HG03469 (cell line): ENCODE data around the gene GRWD1.
"Not testable (repeated sequence)": the region's sequence is repeated elsewhere in the genome, so short reads cannot be mapped to it uniquely, and the experiment has no call there.

Experiments used
- ATAC-seq: cut with Tn5 transposase; IDR thresholded peaks from one replicate; pipeline ENCODE4 v1.9.1; 2021; ENCODE audit warnings: mild to moderate bottlenecking, moderate library complexity, moderate number of reproducible peaks; ENCODE audit not compliant: unreplicated experiment

Gene GRWD1

GRCh38 chr19:48477698-48478338 is 32.0 kb downstream of the GRWD1 start:
- ATAC-seq: no peak

DNA sequence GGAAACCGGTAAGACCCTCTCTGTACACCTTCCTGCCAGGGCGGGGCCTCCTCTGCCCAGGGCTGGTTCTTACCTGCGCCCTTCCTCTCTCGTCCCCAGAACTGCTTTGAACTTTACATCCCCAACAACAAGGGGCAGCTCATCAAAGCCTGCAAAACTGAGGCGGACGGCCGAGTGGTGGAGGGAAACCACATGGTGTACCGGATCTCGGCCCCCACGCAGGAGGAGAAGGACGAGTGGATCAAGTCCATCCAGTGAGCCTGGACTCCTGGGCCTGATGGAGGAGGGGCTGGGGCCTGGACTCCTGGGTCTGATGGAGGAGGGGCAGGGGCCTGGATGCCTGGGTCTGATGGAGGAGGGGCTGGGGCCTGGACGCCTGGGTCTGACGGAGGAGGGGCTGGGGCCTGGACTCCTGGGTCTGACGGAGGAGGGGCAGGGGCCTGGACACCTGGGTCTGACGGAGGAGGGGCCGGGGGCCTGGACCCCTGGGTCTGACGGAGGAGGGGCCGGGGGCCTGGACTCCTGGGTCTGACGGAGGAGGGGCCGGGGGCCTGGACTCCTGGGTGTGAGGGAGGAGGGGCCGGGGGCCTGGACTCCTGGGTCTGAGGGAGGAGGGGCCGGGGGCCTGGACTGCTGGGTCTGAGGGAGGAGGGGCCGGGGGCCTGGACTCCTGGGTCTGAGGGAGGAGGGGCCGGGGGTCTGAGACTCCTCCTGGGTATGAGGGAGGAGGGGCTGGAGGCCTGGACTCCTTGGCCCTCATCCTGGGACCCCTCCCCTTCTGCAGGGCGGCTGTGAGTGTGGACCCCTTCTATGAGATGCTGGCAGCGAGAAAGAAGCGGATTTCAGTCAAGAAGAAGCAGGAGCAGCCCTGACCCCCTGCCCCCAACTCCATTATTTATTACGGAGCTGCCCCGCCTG is 32.8 kb downstream of the GRWD1 start:
- no peak for ATAC-seq

DNA sequence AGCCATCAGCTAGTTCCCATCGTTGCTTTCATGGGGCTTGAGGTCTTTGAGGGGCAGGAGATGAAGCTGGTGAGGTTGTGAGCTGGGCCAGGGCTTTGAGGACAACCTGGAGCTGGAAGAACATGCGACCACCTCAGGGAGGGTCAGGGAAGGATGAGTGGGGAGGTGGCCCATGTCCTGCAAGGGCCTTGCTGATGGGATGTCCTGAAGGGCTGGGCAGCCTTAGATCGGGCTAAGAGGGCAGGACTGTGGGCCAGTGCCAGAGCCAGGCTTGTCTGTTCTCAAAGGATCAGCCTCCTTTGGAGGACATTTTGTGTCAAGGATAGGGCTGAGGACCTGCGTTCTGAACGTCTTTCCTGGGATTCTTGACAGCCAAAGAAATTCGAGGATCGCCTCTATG is 33.9 kb downstream of the GRWD1 start:
- no peak for ATAC-seq

- ATAC-seq: no peak
These were observed 34.4 kb downstream of the GRWD1 start for GRCh38 chr19:48480183-48480557.

GRCh38 chr19:48480558-48481500 is 35.0 kb downstream of the GRWD1 start:
- no peak for ATAC-seq

DNA sequence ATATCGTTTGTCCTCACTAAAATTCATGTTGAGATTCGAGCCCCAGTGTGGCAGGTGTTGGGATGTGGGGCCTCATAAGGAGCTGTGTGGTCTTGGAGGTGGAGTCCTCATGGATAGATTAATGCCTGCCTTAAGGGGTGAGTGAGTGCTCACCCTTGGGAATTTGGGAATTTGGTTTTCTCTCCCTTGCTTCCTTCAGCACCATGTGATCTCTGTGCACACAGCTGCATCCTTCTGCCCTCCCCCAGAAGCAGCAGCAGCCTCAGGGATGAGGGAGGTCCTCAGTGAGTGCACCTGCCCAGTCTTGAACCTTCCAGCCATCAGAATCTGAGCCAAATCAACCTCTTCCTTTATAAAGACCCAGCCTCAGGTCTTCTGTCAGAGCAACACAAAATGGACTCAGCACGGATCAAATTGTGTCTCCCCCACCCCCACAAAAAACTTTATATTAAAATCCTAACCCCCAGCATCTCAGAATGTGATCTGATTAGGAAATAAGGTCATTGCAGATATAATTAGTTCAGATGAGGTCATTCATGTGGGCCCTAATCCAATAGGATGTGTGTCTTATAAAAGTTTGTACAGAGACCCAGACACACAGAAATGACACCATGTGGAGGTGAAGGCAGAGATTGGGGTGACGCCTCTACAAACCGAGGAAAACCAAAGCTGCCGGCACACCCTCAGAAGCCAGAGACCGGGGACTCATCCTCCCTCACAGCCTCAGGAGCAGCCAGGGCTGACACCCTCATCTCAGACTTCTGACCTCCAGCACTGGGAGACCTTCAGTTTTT is 36.3 kb downstream of the GRWD1 start:
- ATAC-seq: no peak

DNA sequence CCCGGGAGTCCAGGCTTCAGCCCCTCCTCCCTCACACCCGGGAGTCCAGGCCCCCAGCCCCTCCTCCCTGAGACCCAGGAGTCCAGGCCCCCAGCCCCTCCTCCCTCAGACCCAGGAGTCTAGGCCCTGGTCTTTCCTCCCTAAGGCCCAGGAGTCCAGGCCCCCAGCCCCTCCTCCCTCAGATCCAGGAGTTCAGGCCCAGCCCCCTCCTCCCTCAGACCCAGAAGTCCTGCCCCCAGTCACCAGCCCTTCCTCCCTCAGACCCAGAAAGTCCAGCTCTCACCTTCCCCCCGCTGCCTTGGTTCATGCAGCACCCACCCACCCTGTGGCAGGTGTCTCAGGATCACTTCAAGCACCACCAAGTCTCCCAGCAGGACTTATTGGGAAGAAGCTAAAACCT is 37.5 kb downstream of the GRWD1 start:
- no peak for ATAC-seq

DNA sequence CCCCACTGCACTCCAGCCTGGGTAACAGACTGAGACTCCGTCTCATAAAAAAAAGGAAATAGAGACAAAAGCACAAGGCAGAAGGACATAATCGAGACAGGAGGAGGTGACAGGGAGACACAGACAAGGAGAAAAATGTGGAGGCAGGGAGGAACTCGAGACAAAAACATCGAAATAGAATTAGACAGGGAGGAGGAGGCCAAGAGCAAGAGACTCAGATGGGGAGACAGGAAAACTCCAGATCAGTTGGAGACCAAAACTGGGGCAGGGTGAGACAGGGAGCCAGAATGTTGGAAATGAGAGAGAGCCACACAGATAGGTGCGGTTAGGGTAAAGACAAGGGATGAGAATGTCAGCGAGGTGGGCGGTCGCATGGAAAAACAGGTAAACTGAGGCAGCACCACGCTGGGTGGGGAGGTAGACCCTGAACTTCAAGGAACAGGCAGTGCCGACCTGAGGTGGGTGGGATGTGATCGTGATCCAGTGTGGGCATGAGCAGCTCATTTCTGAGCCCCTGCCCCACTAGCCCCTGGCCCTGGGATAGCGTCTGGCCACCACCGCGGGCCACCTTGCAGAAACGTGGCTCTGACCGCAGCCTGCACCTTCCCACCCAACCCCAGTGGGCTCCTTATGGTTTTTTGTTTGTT is 38.6 kb downstream of the GRWD1 start:
- ATAC-seq: no peak

DNA sequence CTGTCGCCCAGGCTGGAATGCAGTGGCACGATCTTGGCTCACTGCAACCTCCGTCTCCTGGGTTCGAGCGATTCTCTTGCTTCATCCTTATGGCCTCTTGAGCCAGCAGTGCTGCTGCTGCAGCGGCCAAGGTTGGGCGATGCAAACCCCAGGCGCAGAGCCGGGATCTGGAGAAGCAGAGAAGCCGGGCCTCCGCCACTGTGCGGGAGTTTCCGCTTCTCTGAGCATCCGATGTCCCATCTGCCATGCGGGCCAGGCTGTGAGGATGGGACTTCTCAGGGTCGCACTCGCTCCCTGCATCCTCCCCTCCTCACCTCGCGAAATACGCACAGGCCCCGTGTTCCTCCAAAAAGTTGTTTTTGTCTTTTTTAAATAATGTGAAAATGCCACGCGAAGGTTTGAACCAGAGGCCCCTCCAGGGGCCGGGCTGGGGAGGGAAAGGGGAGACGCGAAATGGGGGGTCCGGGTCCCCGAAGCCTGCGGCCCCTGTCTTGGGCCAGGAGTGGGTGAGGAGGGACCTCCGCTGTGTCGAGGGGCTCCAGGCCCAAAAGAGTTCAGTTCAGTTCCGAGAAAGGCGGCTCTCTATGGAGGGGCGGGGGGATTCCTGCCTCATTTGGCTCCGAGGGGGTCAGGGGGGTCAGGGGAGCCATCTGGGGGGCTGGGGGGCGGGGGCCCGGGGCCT is 39.3 kb downstream of the GRWD1 start:
- no peak for ATAC-seq

GRCh38 chr19:48486706-48487105 is 40.9 kb downstream of the GRWD1 start:
- ATAC-seq: not testable (repeated sequence)

DNA sequence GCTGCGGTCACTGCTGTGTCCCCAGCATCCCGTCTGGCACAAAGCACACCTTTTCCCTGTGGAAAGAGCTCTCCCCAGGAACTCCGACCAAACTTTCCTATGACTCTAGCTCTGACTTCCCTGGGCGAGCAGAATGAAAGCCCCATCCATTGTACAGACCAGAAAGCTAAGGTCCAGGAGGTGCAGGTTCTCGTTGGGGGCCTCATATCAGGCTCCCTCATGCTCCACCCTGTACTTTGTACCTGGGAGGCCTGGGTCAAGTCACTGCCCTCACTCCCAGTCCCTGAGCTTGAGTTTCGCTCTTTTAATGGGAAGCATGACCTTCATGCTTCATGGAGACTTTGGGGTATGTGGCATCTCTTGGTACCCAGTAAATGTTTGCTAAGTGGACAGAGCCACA is 41.8 kb downstream of the GRWD1 start:
- no peak for ATAC-seq

DNA sequence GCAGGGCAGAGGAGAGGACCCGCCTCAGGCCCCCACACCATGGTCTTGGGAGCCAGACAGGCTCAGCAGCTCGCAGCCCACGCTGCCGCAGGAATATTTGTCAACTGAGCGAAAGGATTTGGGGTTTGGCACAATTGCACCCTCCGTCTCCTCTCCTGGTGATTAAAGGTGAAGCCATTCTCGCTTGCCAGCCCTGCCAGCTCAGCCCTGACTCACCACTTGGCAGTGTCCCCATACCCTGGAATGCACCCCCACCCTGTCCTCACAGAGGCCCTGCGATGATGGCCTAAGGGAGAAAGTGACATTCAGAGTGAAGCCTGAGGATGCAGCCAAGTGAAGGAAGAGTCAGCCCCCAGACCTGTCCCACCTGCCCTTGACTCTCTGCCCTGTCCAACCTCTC is 42.2 kb downstream of the GRWD1 start:
- ATAC-seq: no peak

- ATAC-seq: not testable (repeated sequence)
These were observed 42.7 kb downstream of the GRWD1 start for GRCh38 chr19:48488478-48488877.

GRCh38 chr19:48489608-48490216 is 43.9 kb downstream of the GRWD1 start:
- ATAC-seq: no peak

DNA sequence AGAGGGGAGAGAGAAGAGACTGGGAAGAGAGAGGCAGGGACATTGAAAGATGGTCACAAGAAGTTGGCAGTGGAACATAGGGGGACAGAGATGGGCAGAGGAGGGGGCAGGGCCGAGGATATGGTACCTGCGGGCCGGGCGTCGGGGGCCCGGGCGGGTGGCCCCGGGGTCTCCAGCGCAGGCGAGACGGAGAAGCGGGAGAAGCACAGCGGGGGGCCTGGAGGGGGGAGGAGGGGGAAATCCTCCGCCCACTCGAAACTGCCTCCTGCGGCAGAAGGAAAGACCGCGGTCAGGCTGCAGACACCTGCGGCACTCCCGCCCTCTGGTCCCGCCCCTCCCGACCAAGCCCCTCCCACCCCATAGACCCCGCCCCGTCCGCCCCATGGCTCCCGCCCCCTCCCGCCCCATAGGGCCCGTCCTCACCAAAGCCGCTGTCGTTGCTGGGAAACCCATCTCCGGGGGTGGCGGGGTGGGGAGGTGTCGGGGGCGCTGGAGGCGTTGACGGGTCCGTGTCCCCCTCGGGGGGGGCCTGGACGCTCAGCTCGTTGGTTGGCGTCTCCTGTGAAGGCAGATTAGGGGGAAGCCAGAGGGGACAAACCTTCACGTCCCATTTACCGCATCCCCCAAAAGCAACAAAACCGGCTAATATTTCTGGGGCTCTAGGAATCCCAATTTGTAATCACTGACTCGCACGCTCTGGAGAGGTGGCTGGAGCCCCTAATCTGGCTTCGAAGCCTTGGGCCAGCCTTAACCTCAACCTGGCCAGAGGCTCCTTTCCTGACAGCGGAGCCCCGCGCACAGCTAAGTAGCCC is 45.4 kb downstream of the GRWD1 start:
- no peak for ATAC-seq

DNA sequence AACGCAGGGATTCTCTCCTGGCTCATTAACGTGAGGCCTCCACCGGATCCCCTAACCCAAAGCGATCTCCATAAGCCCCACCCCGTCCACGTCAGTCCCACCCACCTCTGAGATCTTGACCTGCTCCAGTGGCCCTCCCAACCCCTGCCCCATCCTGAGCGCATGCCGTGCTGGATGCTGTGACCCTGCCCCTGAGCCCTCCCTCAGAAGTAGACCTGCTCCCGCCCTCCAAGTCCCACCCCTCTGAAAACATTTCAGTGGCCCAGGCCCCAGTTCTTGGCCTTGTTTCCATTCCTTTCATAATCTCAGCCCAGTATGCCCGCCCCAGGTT is 46.0 kb downstream of the GRWD1 start:
- no peak for ATAC-seq

DNA sequence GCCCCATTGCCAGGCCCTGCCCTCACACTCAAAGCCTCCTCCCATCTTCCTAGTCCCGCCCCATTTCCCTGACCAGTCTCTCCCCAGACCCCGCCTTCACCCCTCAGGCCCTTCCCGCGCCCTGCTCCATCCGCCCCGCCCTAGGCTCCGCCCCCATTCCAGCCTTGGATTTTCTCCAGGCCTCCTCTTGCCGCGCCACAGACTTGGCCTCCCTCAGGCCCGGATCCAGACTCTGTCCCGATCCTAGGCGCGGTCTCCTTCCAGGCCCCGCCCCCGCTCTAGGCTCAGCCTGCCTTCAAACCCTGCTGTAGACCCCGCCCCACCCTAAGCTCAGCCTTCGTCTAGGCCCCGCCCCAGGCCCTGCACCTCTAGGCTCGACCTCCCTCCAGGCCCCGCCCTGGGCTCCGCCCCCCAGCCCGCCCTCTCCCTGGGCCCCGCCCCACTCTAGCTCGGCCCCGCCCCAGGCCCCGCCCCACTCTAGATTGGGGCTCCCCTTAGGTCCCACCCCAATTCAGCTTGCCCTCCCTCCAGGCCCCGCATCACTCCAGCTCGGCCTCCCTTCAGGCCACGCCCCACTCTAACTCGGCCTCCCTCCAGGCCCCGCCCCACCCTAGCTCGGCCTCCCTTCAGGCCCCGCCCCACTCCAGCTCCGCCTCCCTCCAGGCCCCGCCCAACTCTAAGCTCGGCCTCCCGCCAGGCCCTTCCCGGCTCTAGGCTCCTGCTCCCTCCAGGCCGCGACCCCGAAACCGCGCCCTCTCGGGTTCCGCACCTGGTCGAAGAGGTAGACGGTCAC is 47.3 kb downstream of the GRWD1 start:
- no peak for ATAC-seq
